ENCODE data around the gene TEX19.

The TEX19 gene

GRCh38 chr17:82361885-82362633, 3.0 kb downstream of the TEX19 start:
- no peak for TF ChIP-seq CTCF (conservative IDR thresholded peaks at IDR 0.05; ENCODE audit: control insufficient read depth, insufficient read depth, low read depth, low read length)

GRCh38 chr17:82365606-82366295, 6.7 kb downstream of the TEX19 start:
- DNase-seq (ENCODE audit: low read depth), result no peak
- H3K4me3 ChIP-seq (ENCODE audit: control insufficient read depth, low read depth, low read length), result no peak overlapping the region
- no peak for TF ChIP-seq CTCF (conservative IDR thresholded peaks at IDR 0.05; ENCODE audit: control insufficient read depth, insufficient read depth, low read depth, low read length)

More at GRCh38 chr17:82361885-82362633, 3.0 kb downstream of the TEX19 start:
- DNase-seq (ENCODE audit: low read depth), result no peak
- no peak overlapping the region for H3K4me3 ChIP-seq (ENCODE audit: control insufficient read depth, low read depth, low read length)

- no peak overlapping the region for H3K4me3 ChIP-seq (ENCODE audit: control insufficient read depth, low read depth, low read length)
- DNase-seq (ENCODE audit: low read depth), result no peak
- TF ChIP-seq CTCF (conservative IDR thresholded peaks at IDR 0.05; ENCODE audit: control insufficient read depth, insufficient read depth, low read depth, low read length), result no peak
Observed at GRCh38 chr17:82366749-82367148, 7.7 kb downstream of the TEX19 start.

- no peak overlapping the region for H3K4me3 ChIP-seq (ENCODE audit: control insufficient read depth, low read depth, low read length)
- TF ChIP-seq CTCF (conservative IDR thresholded peaks at IDR 0.05; ENCODE audit: control insufficient read depth, insufficient read depth, low read depth, low read length), result no peak
- peak; percentile 10 for DNase-seq (ENCODE audit: low read depth)
Observed at GRCh38 chr17:82367724-82368524, 8.9 kb downstream of the TEX19 start.

- no peak for TF ChIP-seq CTCF (conservative IDR thresholded peaks at IDR 0.05; ENCODE audit: control insufficient read depth, insufficient read depth, low read depth, low read length)
- DNase-seq (ENCODE audit: low read depth), result no peak
- no peak overlapping the region for H3K4me3 ChIP-seq (ENCODE audit: control insufficient read depth, low read depth, low read length)
Observed at GRCh38 chr17:82369211-82369610, 10.2 kb downstream of the TEX19 start.

GRCh38 chr17:82370471-82371332, 11.7 kb downstream of the TEX19 start:
- DNase-seq (ENCODE audit: low read depth), result peak; percentile 29
- TF ChIP-seq CTCF (conservative IDR thresholded peaks at IDR 0.05; ENCODE audit: control insufficient read depth, insufficient read depth, low read depth, low read length), result no peak
- H3K4me3 ChIP-seq (ENCODE audit: control insufficient read depth, low read depth, low read length), result peak overlapping the region; percentile 12

Data from fibroblast of mammary gland (primary cell).